Ishikawa (cell line): Measurements from ENCODE around the gene NANS.

Experiments used
- CEBPB ChIP-seq: IDR thresholded peaks from 2 replicates; pipeline ENCODE4 v1.6.1; 2012
- CREB1 ChIP-seq: IDR thresholded peaks from 2 replicates; pipeline ENCODE4 v1.6.1; 2012; ENCODE audit warnings: low read depth
- EGR1 ChIP-seq: IDR thresholded peaks from 2 replicates; pipeline ENCODE4 v1.6.1; 2012
- EP300 ChIP-seq: IDR thresholded peaks from 2 replicates; pipeline ENCODE4 v1.6.1; 2012; ENCODE audit warnings: borderline replicate concordance
- FOXM1 ChIP-seq: IDR thresholded peaks from 2 replicates; pipeline ENCODE4 v1.6.1; 2012; ENCODE audit warnings: low read depth, borderline replicate concordance
- NFIC ChIP-seq: IDR thresholded peaks from 2 replicates; pipeline ENCODE4 v1.6.1; 2012
- RAD21 ChIP-seq: IDR thresholded peaks from 2 replicates; pipeline ENCODE4 v1.6.1; 2012; ENCODE audit warnings: low read depth
- TAF1 ChIP-seq: IDR thresholded peaks from 2 replicates; pipeline ENCODE4 v1.6.1; 2012; ENCODE audit warnings: low read depth, mild to moderate bottlenecking
- TCF12 ChIP-seq: IDR thresholded peaks from 2 replicates; pipeline ENCODE4 v1.6.1; 2012; ENCODE audit warnings: low read depth
- TEAD4 ChIP-seq: IDR thresholded peaks from 2 replicates; pipeline ENCODE4 v1.6.1; 2012
- YY1 ChIP-seq: IDR thresholded peaks from 2 replicates; pipeline ENCODE4 v1.6.1; 2012; ENCODE audit warnings: low read depth
- ZBTB7A ChIP-seq: IDR thresholded peaks from 2 replicates; pipeline ENCODE4 v1.6.1; 2012; ENCODE audit warnings: low read depth
- TF ChIP-seq, protein P1 (sequence below): IDR thresholded peaks from 2 replicates; pipeline ENCODE4 v1.6.1; 2012
- TF ChIP-seq, protein P2 (sequence below): IDR thresholded peaks from 2 replicates; pipeline ENCODE4 v1.6.1; 2012; ENCODE audit warnings: low read depth, mild to moderate bottlenecking
- TF ChIP-seq, protein P3 (sequence below): IDR thresholded peaks from 2 replicates; pipeline ENCODE4 v1.6.1; 2012

NANS gene

DNA sequence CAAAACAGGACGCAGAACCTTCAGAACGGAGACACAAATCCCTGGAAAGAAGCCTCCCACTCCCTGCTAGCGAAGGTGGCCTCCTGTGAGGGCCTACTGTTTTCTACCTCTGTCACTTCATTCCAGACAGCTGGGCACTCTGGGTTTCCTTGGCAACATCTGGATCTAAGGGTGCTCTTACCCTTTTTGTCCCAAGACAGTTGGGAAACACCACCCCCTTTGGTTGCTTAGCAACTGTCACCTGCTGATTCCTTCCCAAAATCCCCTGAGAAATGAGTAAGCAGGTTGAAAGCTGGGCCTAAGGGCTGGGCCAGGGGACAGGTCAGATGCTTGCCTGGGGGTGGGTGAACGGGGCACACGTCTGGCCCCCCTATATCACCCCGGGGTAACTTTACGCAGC lies 29.4 kb downstream of the NANS start:
- no peak for TF ChIP-seq CREB1
- TF ChIP-seq CEBPB: no peak
- TF ChIP-seq TEAD4: no peak
- TF ChIP-seq TAF1: no peak
- no peak for TF ChIP-seq FOXM1
- no peak for TF ChIP-seq TCF12
- TF ChIP-seq RAD21: no peak
- TF ChIP-seq NFIC: no peak
- TF ChIP-seq, protein P1, sequence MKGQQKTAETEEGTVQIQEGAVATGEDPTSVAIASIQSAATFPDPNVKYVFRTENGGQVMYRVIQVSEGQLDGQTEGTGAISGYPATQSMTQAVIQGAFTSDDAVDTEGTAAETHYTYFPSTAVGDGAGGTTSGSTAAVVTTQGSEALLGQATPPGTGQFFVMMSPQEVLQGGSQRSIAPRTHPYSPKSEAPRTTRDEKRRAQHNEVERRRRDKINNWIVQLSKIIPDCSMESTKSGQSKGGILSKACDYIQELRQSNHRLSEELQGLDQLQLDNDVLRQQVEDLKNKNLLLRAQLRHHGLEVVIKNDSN: no peak
- TF ChIP-seq EGR1: no peak

DNA sequence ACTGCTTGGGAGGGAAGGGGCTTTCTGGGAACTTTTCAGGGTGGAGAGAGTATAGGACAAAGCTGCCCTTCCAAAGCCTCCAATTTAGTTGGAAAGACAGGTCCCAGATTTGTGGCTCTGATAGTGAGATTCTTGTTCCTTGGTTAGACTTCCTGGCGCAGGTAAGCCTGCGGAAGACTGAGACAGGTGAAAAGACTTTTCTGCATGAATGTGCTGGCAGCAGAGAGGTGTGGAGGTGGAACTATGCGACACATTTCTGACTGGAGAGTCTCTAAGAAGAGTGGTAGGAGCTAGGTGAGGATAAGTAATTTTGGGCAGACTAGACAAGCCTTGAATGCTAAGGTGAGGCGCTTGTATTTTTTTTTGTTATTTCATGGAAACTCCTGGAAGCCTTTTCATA lies 29.9 kb downstream of the NANS start:
- no peak for TF ChIP-seq EGR1
- TF ChIP-seq TEAD4: no peak
- TF ChIP-seq ZBTB7A: no peak

DNA sequence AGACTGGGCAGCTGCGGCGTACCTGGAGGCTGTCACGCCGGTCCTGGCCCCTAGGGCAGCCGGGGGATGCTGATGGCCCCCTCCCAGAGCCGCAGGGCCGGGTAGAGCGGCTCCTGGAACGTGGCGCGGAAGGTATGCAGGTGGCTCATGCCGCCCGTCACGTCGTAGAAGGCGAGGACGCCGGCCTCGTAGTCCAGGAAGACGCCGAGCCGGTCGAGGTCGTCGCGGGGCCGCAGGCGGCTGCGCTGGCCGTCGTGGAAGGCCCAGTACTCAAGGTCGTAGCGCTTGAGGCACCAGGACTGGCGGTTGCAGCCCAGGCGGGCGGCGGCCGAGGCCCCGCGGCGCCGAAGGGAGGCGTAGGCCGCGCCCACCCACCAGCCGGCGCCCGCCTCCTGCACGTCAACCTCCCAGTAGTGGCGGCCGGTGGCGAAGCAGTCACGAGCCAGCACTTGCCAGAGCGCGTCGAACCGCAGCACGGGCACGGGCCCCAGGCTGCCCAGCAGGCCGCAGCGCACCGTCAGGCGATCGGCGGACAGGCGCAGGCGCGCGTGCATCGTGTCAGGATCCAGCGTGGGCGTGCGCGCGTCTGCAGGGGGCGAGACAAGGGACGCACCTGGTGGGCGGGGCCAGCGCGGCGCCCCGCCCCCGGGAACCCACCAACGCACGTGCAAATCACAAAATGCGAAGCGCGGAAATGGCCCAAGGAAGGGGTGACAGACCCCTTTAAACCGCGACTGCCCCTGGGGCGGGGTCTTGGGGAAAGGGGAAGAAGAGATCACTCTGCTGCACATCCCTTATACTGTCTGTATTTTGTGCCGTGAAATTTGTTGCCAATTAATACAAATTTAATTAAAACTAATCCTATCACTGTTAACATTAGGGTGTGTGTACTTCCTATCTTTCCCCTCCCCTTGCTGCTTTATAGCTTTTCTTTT lies 31.2 kb downstream of the NANS start:
- no peak for TF ChIP-seq FOXM1
- no peak for TF ChIP-seq RAD21
- TF ChIP-seq EP300: no peak
- no peak for TF ChIP-seq TCF12
- TF ChIP-seq, protein P1: no peak
- TF ChIP-seq ZBTB7A: no peak
- no peak for TF ChIP-seq NFIC
- no peak for TF ChIP-seq EGR1
- TF ChIP-seq TEAD4: no peak
- TF ChIP-seq YY1: no peak
- TF ChIP-seq, protein P2, sequence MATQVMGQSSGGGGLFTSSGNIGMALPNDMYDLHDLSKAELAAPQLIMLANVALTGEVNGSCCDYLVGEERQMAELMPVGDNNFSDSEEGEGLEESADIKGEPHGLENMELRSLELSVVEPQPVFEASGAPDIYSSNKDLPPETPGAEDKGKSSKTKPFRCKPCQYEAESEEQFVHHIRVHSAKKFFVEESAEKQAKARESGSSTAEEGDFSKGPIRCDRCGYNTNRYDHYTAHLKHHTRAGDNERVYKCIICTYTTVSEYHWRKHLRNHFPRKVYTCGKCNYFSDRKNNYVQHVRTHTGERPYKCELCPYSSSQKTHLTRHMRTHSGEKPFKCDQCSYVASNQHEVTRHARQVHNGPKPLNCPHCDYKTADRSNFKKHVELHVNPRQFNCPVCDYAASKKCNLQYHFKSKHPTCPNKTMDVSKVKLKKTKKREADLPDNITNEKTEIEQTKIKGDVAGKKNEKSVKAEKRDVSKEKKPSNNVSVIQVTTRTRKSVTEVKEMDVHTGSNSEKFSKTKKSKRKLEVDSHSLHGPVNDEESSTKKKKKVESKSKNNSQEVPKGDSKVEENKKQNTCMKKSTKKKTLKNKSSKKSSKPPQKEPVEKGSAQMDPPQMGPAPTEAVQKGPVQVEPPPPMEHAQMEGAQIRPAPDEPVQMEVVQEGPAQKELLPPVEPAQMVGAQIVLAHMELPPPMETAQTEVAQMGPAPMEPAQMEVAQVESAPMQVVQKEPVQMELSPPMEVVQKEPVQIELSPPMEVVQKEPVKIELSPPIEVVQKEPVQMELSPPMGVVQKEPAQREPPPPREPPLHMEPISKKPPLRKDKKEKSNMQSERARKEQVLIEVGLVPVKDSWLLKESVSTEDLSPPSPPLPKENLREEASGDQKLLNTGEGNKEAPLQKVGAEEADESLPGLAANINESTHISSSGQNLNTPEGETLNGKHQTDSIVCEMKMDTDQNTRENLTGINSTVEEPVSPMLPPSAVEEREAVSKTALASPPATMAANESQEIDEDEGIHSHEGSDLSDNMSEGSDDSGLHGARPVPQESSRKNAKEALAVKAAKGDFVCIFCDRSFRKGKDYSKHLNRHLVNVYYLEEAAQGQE: no peak
- TF ChIP-seq TAF1: no peak
- no peak for TF ChIP-seq CEBPB

DNA sequence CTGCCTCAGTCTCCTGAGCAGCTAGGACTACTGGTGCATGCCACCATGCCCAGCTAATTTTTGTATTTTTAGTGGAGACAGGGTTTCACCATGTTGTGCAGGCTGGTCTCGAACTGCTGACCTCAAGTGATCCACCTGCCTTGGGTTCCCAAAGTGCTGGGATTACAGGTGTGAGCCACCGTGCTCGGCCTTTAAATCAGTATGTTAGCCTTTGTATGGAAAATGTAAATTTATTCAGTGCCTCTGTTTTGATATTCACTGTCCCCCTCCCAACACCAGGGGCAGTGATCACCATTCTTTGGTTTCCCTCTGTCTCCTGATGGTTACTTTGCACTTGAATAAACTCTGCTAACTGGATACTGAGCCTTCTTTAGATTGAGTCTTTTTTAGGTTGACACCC lies 34.1 kb downstream of the NANS start:
- TF ChIP-seq RAD21: peak; percentile 30

DNA sequence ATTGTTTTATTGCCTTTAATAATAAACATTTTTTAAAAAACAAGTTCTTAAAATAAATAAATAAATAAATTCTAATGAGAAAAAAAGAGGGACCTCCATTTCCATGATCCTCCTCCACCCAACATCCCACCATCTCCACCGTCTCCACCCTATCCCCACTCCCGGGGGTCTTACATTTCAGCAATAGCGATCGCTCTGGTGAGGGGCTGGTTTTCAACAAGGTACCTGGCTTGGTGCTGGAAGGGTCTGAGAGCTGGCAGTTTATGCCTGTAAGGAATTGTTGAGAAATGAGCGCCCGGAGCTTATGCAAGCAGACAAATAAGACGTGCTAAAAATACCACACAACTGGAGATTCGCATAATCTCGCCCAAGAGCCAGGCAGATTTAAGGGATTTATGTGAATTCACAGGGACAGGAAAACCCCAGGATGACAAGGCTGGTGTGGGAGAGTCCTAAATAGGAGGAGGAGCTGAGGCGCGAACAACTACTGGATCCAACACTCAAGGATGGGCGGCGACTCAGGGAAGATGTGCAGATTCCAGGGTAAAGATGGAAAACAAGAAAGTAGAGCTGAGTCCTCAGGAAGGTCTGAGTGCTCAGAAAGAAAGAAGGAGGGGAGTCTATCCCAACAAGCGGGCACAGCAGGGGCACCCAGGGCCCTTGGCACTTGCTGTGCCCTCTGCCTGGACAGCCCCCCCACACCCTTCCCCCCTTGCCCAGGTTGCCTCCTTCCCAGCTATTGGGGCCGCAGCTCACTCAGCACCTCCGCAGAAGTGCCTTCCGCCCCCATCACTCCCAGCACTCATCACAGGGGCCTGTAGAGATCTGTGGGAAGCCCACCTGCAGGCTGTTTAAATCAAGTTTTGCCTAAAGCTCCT lies 35.4 kb downstream of the NANS start:
- no peak for TF ChIP-seq YY1
- TF ChIP-seq RAD21: no peak
- TF ChIP-seq CEBPB: no peak
- no peak for TF ChIP-seq EP300
- TF ChIP-seq, protein P1: no peak

DNA sequence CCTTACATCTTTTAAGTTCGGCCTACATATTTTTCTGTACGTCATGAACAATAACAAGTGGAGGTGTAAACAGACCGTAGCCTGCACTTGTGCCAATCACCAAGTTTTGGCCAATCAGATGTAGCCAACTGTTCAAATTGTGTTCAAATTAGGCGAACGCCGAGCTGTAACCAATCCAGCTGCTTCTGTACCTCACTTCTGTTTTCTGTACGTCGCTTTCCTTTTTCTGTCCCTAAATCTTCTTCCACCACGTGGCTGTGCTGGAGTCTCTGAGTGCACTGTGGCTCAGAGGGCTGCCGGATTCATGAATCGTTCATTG lies 36.0 kb downstream of the NANS start:
- TF ChIP-seq, protein P2: no peak
- TF ChIP-seq, protein P1: no peak
- no peak for TF ChIP-seq YY1
- TF ChIP-seq, protein P3, sequence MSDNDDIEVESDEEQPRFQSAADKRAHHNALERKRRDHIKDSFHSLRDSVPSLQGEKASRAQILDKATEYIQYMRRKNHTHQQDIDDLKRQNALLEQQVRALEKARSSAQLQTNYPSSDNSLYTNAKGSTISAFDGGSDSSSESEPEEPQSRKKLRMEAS: no peak
